ENCODE measurements around the gene SFTPA1. TPM values are rescaled to one million over a fixed set of nuclear protein-coding genes. Genes with fewer than 3 reads are reported as not detected.
"Not testable (repeated sequence)": the region's sequence is repeated elsewhere in the genome, so short reads cannot be mapped to it uniquely, and the experiment has no call there.

The SFTPA1 gene
- total RNA-seq, 1 donor from 2014 or later = not detected

DNA sequence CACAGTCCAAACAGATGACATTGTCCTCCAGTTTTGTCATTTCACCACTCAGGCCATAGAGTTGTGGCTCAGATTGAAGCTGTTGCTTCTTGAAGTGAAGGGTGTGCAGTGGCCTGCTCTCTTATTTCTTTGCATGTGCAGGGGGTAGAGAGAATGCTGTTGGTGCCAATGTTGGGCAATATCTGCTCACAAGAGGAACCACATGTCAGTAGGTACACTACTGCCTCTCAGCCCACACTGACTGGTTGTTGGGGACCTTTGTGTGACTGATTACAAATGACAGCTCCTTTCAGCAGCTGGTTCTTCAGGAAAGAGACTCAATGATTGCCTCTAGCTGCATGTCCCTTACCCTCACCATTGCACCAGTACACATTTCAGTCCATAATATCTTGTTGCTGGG lies 21.9 kb upstream of the SFTPA1 start:
- H3K27me3 Mint-ChIP-seq (ENCODE audit: low read depth) = peaks cover 49% of the 10 kb centered on the region
- TF ChIP-seq, protein P1, sequence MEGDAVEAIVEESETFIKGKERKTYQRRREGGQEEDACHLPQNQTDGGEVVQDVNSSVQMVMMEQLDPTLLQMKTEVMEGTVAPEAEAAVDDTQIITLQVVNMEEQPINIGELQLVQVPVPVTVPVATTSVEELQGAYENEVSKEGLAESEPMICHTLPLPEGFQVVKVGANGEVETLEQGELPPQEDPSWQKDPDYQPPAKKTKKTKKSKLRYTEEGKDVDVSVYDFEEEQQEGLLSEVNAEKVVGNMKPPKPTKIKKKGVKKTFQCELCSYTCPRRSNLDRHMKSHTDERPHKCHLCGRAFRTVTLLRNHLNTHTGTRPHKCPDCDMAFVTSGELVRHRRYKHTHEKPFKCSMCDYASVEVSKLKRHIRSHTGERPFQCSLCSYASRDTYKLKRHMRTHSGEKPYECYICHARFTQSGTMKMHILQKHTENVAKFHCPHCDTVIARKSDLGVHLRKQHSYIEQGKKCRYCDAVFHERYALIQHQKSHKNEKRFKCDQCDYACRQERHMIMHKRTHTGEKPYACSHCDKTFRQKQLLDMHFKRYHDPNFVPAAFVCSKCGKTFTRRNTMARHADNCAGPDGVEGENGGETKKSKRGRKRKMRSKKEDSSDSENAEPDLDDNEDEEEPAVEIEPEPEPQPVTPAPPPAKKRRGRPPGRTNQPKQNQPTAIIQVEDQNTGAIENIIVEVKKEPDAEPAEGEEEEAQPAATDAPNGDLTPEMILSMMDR (IDR thresholded peaks at IDR 0.05; ENCODE audit: unreplicated experiment) = no peak

DNA sequence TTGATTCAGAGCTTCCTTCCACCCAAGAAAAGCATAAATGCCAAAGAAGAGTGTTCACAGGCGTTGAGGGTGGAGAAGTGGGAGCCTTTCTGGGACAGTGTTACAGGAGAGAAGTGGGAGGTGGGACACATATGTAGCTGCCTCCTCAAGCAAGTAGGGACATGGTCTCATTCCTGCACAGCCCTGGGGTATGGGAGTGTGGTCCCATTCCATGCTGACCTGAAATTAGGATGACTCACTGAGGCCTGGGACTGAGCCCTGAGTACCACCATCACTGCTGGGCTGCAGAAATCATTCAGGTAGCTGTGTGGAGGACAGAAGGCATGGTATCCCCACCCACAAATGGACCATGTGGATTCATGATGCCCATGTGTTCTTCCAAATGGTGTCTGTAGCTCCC lies 17.4 kb upstream of the SFTPA1 start:
- no peak for DNase-seq (ENCODE audit: low spot score in 2 of 2, unreplicated experiment in 2 of 2)
- H3K27ac Mint-ChIP-seq = no peak overlapping the region
- H3K9me3 Mint-ChIP-seq = peaks cover 18% of the 10 kb centered on the region
- no peak overlapping the region for H3K4me3 Mint-ChIP-seq
- H3K4me1 Mint-ChIP-seq = no peaks in the 10 kb centered on the region
- H3K27me3 Mint-ChIP-seq (ENCODE audit: low read depth) = peaks cover 44% of the 10 kb centered on the region
- H3K36me3 Mint-ChIP-seq = no peaks in the 10 kb centered on the region
- TF ChIP-seq, protein P1 (IDR thresholded peaks at IDR 0.05; ENCODE audit: unreplicated experiment) = no peak

More for the DNA sequence above, 21.9 kb upstream of the SFTPA1 start:
- no peak overlapping the region for H3K4me3 Mint-ChIP-seq
- no peaks in the 10 kb centered on the region for H3K9me3 Mint-ChIP-seq
- no peak overlapping the region for H3K27ac Mint-ChIP-seq
- DNase-seq (ENCODE audit: low spot score in 2 of 2, unreplicated experiment in 2 of 2) = no peak
- no peaks in the 10 kb centered on the region for H3K4me1 Mint-ChIP-seq
- H3K36me3 Mint-ChIP-seq = no peaks in the 10 kb centered on the region

DNA sequence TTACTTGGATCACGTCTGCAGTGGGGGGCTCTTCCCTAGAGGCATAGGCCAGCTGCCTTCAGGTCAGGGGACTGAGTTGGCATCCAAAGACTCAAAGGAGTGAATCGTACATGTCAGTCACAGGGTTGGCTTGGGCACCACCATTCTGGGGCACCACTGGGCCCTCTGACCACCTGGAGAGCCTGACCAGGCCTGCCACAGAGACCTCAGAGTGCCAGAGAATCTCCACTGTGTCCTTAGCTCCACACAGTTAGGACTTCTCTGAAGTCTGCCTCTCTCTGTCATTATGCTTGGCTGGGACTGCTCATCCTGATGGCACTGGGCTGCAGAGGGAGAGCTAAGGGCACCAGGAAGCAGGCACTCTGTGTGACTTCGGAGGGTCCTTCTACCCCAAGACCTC lies 16.2 kb upstream of the SFTPA1 start:
- not testable (repeated sequence) for H3K4me1 Mint-ChIP-seq; DNase-seq (ENCODE audit: low spot score in 2 of 2, unreplicated experiment in 2 of 2); H3K36me3 Mint-ChIP-seq; H3K4me3 Mint-ChIP-seq; H3K27ac Mint-ChIP-seq
- peaks cover 28% of the 10 kb centered on the region for H3K9me3 Mint-ChIP-seq
- H3K27me3 Mint-ChIP-seq (ENCODE audit: low read depth) = peaks cover 35% of the 10 kb centered on the region

DNA sequence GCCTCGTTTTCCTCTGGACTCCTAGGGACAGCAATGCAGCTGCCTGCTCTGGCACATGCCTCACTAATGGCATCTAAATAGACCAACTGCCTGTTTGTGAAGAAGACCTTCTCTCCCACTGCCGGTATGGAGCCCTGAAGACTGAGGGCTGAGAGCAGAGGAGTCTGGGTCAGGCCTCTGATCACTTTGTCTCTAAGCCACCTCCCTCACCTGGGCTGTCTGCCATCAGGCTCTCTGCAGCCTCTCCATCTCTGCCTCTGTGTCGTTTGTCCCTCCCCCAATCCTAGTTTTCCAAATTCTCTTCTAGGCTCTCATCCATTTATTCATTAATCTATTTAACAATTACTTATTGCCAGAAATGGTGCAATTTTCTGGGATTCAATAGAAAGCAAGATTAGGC lies 15.2 kb upstream of the SFTPA1 start:
- Mint-ChIP-seq H3K36me3 (peaks cover 2% of the 10 kb centered on the region), H3K4me3 (no peak overlapping the region), H3K4me1 (no peaks in the 10 kb centered on the region), H3K27ac (no peak overlapping the region), H3K9me3 (peaks cover 28% of the 10 kb centered on the region), H3K27me3 (ENCODE audit: low read depth) (peaks cover 32% of the 10 kb centered on the region)
- no peak for DNase-seq (ENCODE audit: low spot score in 2 of 2, unreplicated experiment in 2 of 2)
- TF ChIP-seq, protein P1 (IDR thresholded peaks at IDR 0.05; ENCODE audit: unreplicated experiment) = no peak

DNA sequence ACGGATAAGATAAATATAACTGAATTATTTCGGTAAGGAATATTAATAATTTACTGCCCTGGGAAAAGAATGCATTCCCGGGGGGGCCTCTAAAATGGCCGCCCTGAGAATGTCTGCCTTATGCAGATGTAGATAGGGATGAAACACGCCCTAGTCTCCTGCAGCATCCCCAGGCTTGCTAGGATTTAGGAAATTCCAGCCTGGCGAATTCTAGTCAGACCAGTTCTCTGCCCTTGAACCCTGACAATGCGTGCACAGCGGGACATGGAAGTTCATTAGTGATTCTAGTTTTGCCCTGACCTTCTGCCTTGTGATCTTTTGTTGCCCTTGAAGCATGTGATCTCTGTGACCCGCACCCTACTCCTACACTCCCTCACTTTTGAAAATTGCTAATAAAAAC lies 11.1 kb upstream of the SFTPA1 start:
- DNase-seq (ENCODE audit: low spot score in 2 of 2, unreplicated experiment in 2 of 2); H3K4me1 Mint-ChIP-seq: not testable (repeated sequence)

DNA sequence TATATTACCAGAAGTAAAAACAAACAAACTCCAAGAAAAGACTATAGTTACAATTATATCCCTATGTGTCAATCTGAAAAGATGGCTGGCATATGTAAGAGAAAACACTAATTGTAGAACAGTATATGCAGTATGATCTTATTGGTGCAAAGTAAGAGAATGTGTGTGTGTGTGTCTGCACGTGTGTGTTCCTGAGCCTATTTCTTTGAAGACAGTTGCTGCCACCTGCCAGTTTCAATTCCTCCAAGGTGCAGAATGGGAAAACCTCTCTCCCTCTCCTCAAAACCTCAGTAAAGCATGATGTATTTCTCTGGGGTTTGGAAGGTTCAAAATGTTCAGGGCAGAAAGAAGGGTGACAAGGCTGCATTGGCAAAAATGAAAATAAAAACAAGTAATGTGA lies 8.8 kb upstream of the SFTPA1 start:
- H3K9me3 Mint-ChIP-seq = peaks cover 28% of the 10 kb centered on the region
- no peak overlapping the region for H3K4me3 Mint-ChIP-seq
- DNase-seq (ENCODE audit: low spot score in 2 of 2, unreplicated experiment in 2 of 2) = no peak
- no peak overlapping the region for H3K27ac Mint-ChIP-seq
- peaks cover 52% of the 10 kb centered on the region for H3K27me3 Mint-ChIP-seq (ENCODE audit: low read depth)
- TF ChIP-seq, protein P1 (IDR thresholded peaks at IDR 0.05; ENCODE audit: unreplicated experiment) = no peak
- H3K4me1 Mint-ChIP-seq = no peaks in the 10 kb centered on the region
- H3K36me3 Mint-ChIP-seq = peaks cover 2% of the 10 kb centered on the region

More for the DNA sequence above, 11.1 kb upstream of the SFTPA1 start:
- H3K36me3 Mint-ChIP-seq, H3K27ac Mint-ChIP-seq, H3K4me3 Mint-ChIP-seq: not testable (repeated sequence)
- peaks cover 40% of the 10 kb centered on the region for H3K27me3 Mint-ChIP-seq (ENCODE audit: low read depth)
- peaks cover 32% of the 10 kb centered on the region for H3K9me3 Mint-ChIP-seq

DNA sequence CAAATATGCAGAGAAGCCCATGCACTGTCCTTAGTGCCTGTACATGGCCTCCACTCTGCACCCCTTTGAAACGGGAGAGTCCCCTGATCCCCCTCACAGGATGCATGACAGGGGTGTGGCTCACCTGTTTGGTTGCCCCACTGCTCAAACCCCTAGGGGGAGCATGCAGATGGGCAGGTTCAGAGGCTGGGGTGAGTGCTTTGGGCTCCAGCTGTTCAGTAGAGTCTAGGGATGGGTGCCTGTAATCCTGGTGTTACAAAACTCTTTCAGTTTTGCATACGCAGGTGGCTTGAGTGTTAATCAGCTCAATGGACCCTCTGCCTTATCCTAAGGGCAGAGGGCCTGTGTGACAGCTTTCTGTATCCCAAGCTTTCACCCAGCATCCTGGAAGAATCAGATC lies 7.8 kb upstream of the SFTPA1 start:
- Mint-ChIP-seq H3K36me3 (peaks cover 2% of the 10 kb centered on the region), H3K4me3 (no peak overlapping the region), H3K4me1 (no peaks in the 10 kb centered on the region), H3K27ac (no peak overlapping the region), H3K27me3 (ENCODE audit: low read depth) (peaks cover 62% of the 10 kb centered on the region), H3K9me3 (peaks cover 18% of the 10 kb centered on the region)
- TF ChIP-seq, protein P1 (IDR thresholded peaks at IDR 0.05; ENCODE audit: unreplicated experiment) = no peak
- no peak for DNase-seq (ENCODE audit: low spot score in 2 of 2, unreplicated experiment in 2 of 2)
